ENCODE data around the gene TTYH1. TPM values are rescaled to one million over a fixed set of nuclear protein-coding genes. Genes with fewer than 3 reads are reported as not detected.

The TTYH1 gene
- total and polyA plus RNA-seq, 2 experiments from 2014 or later: 7.0 to 11.0 TPM

GRCh38 chr19:54421521-54421920, 6.3 kb downstream of the TTYH1 start:
- H3K4me2 ChIP-seq: no peak overlapping the region
- WGBS (ENCODE audit: low lambda C conversion rate, missing lambda C conversion rate): 74% methylated on average over 7 of the region's 7 CpGs

GRCh38 chr19:54422136-54422535, 6.9 kb downstream of the TTYH1 start:
- H2AFZ ChIP-seq: no peak overlapping the region
- no peaks in the 10 kb centered on the region for H3K9me2 ChIP-seq (replicated peaks; ENCODE audit: insufficient read depth)
- H3K27me3 ChIP-seq: peaks cover 25% of the 10 kb centered on the region
- 61% methylated on average over 20 of the region's 20 CpGs for WGBS (ENCODE audit: low lambda C conversion rate, missing lambda C conversion rate)
- H3K36me3 ChIP-seq (replicated peaks; ENCODE audit: insufficient read depth, low read depth): no peaks in the 10 kb centered on the region
- no peak overlapping the region for H3K27ac ChIP-seq
- no peak overlapping the region for H3K4me3 ChIP-seq
- DNase-seq (ENCODE audit: low spot score): no peak
- no peaks in the 10 kb centered on the region for H3K79me2 ChIP-seq
- H3K9me3 ChIP-seq (ENCODE audit: low read depth): no peaks in the 10 kb centered on the region
- no peak overlapping the region for H3K4me2 ChIP-seq
- H3K4me1 ChIP-seq (ENCODE audit: insufficient read depth): peaks cover 10% of the 10 kb centered on the region
- no peaks in the 10 kb centered on the region for H4K20me1 ChIP-seq (ENCODE audit: insufficient read depth, poor library complexity, severe bottlenecking)
- TF ChIP-seq CTCF (IDR thresholded peaks at IDR 0.05; ENCODE audit: poor library complexity) (no peak), EZH2 (IDR thresholded peaks at IDR 0.05; ENCODE audit: borderline replicate concordance) (no peak), EZH2phosphoT487 (IDR thresholded peaks at IDR 0.05; ENCODE audit: low read depth, severe bottlenecking, unreplicated experiment) (no peak)

More at GRCh38 chr19:54421521-54421920, 6.3 kb downstream of the TTYH1 start:
- Histone ChIP-seq H3K36me3 (replicated peaks; ENCODE audit: insufficient read depth, low read depth) (no peaks in the 10 kb centered on the region), H3K4me3 (no peak overlapping the region), H3K27me3 (peaks cover 25% of the 10 kb centered on the region), H4K20me1 (ENCODE audit: insufficient read depth, poor library complexity, severe bottlenecking) (no peaks in the 10 kb centered on the region), H2AFZ (no peak overlapping the region), H3K79me2 (no peaks in the 10 kb centered on the region), H3K4me1 (ENCODE audit: insufficient read depth) (peaks cover 10% of the 10 kb centered on the region), H3K9me3 (ENCODE audit: low read depth) (no peaks in the 10 kb centered on the region), H3K9me2 (replicated peaks; ENCODE audit: insufficient read depth) (no peaks in the 10 kb centered on the region), H3K27ac (no peak overlapping the region)
- no peak for DNase-seq (ENCODE audit: low spot score)
- TF ChIP-seq CTCF (IDR thresholded peaks at IDR 0.05; ENCODE audit: poor library complexity) (no peak), EZH2 (IDR thresholded peaks at IDR 0.05; ENCODE audit: borderline replicate concordance) (no peak), EZH2phosphoT487 (IDR thresholded peaks at IDR 0.05; ENCODE audit: low read depth, severe bottlenecking, unreplicated experiment) (no peak)

GRCh38 chr19:54424201-54424600, 8.9 kb downstream of the TTYH1 start:
- Histone ChIP-seq H3K9me2 (replicated peaks; ENCODE audit: insufficient read depth) (no peaks in the 10 kb centered on the region), H3K27ac (no peak overlapping the region), H3K4me2 (no peak overlapping the region), H3K4me1 (ENCODE audit: insufficient read depth) (no peaks in the 10 kb centered on the region), H3K79me2 (no peaks in the 10 kb centered on the region), H3K36me3 (replicated peaks; ENCODE audit: insufficient read depth, low read depth) (no peaks in the 10 kb centered on the region), H3K4me3 (no peak overlapping the region), H3K9me3 (ENCODE audit: low read depth) (no peaks in the 10 kb centered on the region), H2AFZ (no peak overlapping the region), H4K20me1 (ENCODE audit: insufficient read depth, poor library complexity, severe bottlenecking) (no peaks in the 10 kb centered on the region), H3K27me3 (peaks cover 28% of the 10 kb centered on the region)
- 89% methylated on average over 14 of the region's 14 CpGs for WGBS (ENCODE audit: low lambda C conversion rate, missing lambda C conversion rate)
- DNase-seq (ENCODE audit: low spot score): no peak
- TF ChIP-seq EZH2phosphoT487 (IDR thresholded peaks at IDR 0.05; ENCODE audit: low read depth, severe bottlenecking, unreplicated experiment) (no peak), CTCF (IDR thresholded peaks at IDR 0.05; ENCODE audit: poor library complexity) (no peak), EZH2 (IDR thresholded peaks at IDR 0.05; ENCODE audit: borderline replicate concordance) (no peak)

Measured in hepatocyte (in vitro differentiated cells).